Limb (tissue), 2 donors: ENCODE results near the gene MFAP4.
A peak's percentile ranks its signal among the peaks of the same experiment; 100 is the strongest.

Source experiments
- DNase-seq, 2 donors: peaks; one replicate each; pipeline ENCODE4 v3.0.0-alpha.2; 2016; ENCODE audit errors: extremely low spot score in 2 of 2

MFAP4 gene

GRCh38 chr17:19385521-19385983 is 1.4 kb downstream of the MFAP4 start:
- DNase-seq: no peak

GRCh38 chr17:19384723-19385391 is 2.1 kb downstream of the MFAP4 start:
- peak; percentile 89 to 91 for DNase-seq

- no peak for DNase-seq
These were observed 3.1 kb downstream of the MFAP4 start for GRCh38 chr17:19383681-19384470.

GRCh38 chr17:19382531-19383444 is 4.2 kb downstream of the MFAP4 start:
- DNase-seq: no peak

GRCh38 chr17:19381741-19382444 is 5.1 kb downstream of the MFAP4 start:
- DNase-seq: no peak

GRCh38 chr17:19381361-19381740 is 5.6 kb downstream of the MFAP4 start:
- DNase-seq: no peak

GRCh38 chr17:19380481-19381301 is 6.3 kb downstream of the MFAP4 start:
- DNase-seq: no peak

- DNase-seq: no peak
These were observed 7.5 kb downstream of the MFAP4 start for GRCh38 chr17:19379361-19380065.

- no peak for DNase-seq
These were observed 8.3 kb downstream of the MFAP4 start, which contains the start of gene MAPK7 for GRCh38 chr17:19378416-19379360. TSS of gene MAPK7 (plus strand) at chr17:19378498. CDS start at chr17:19378901, 403 bp downstream.

GRCh38 chr17:19377602-19378415 is 9.2 kb downstream of the MFAP4 start:
- DNase-seq: peak; percentile 99

- no peak for DNase-seq
These were observed 10.2 kb downstream of the MFAP4 start for GRCh38 chr17:19376811-19377210.

GRCh38 chr17:19375732-19376131 is 11.3 kb downstream of the MFAP4 start:
- no peak for DNase-seq

- no peak for DNase-seq
These were observed 12.9 kb downstream of the MFAP4 start for GRCh38 chr17:19374136-19374535.

GRCh38 chr17:19372866-19373504 is 14.0 kb downstream of the MFAP4 start:
- DNase-seq: no peak

- no peak for DNase-seq
These were observed 14.6 kb downstream of the MFAP4 start for GRCh38 chr17:19372439-19372838.

- DNase-seq: no peak
These were observed 15.0 kb downstream of the MFAP4 start for GRCh38 chr17:19372011-19372370.
